HG02642 (cell line): ENCODE measurements around the gene OFD1.

Source experiments
- ATAC-seq: cut with Tn5 transposase; IDR thresholded peaks from one replicate; pipeline ENCODE4 v1.9.1; 2021; ENCODE audit warnings: mild to moderate bottlenecking; ENCODE audit not compliant: unreplicated experiment, poor library complexity

The OFD1 gene

DNA sequence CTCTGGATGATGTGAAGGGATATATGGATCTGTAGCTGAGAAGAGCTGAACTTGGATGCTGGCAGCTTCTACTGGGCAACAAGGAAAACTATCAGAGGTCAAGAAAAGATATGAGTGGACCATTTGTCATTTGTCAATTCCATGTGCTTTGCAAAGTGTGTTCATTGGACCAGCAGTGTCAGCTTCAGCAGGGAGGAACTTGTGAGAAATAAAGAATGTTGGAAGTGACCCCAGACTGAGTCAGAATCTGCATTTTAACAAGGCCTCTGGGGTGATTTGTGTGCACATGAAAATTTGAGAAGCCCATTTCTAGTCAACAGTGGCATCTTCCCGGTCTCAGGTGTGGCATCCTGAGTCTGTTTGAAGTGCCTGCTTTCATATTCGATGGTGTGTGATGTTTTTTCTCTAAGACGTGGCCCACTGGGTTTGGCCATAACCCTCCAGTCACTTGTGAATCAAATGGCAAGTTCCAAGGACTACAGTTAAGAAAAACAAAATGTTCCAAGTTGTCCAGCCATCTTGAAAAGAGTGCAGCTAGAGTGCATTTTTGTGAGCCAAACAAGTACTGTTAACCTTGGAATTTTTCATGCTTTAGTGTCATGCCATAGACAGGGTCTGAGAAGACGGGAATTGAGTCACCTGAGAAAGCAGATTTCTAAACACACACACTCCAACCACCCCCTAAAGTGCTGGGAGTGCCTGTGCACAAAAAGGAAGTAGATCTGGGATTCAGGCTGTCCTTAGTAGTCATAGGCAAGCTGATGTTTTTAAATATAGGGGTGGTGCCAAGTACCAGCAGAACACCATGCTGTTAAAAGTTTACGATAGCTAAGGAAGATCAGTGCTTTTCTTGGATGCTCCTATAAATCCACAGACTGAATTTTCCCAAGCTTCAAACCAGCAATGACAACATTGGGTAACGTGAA lies 55.9 kb downstream of the OFD1 start:
- ATAC-seq, result no peak

DNA sequence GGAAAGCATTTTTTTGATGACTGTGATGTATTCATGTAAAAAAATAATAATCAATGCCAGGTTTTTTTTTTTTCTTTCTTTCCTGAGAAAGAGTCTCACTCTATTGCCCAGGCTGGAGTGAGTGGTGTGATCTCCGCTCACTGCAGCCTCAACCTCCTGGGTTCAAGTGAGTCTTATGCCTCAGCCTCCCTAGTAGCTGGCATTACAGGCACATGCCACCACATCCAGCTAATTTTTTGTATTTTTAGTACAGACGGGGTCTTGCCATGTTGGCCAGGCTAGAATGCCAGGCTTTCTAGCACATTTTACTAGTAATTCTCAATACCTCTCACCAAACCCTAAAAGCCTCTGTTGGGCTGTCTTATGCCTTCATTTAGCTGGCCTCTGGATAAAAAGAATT lies 56.6 kb downstream of the OFD1 start:
- ATAC-seq, result no peak

DNA sequence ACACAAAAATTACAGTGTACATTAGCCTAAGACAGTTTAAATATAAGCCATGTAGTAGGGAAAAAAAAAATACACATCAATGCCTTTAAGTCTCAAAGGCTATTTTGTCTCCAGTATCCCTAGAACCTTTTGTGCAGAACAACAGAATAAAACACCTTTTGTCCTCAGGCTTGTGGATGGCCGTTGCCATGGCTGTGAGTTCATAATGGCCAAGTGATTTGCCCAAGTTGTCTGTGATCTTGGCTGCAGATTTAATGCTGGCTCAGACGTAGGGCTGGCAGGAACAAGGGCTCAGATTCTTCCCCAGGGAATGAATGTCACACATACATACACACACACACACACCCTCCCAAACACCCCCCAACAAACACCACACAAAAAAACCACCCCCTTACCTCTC lies 57.0 kb downstream of the OFD1 start:
- ATAC-seq, result no peak

DNA sequence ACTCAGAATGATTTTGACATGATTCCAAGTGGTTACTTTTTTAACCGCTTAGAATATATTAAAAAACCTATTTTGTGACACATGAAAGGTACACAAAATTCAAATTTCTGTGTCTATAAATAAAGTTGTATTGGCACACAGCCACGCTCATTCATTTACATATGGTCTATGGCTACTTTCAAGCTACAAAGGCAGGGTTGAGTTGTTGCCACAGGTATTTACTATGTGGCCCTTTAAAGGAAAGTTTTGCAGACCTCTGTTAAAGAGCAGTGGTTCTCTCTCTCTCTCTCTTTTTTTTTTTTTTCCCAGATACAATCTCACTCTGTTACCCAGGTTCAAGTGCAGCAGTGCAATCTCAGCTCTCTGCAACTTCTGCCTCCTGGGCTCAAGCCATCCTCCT lies 59.3 kb downstream of the OFD1 start:
- ATAC-seq, result no peak

DNA sequence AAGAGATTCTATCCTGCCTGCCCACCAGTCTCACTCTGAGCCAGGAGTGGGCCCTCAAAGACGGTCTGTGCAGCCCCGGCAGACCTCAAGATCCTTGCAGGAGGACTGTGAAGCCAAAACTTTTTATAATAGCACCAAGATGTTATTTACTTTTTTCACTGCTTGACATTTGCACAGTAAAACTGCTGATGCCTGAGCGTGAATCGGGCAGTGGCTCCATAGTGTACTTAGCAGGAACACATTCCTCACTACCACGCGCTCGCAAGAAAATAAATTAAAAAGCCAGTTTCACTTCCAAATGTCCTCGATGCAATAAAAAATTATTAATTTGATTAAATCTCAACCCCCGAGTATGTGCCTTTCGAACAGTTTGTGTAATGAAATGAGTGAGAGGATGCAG lies 59.9 kb downstream of the OFD1 start:
- ATAC-seq, result no peak

DNA sequence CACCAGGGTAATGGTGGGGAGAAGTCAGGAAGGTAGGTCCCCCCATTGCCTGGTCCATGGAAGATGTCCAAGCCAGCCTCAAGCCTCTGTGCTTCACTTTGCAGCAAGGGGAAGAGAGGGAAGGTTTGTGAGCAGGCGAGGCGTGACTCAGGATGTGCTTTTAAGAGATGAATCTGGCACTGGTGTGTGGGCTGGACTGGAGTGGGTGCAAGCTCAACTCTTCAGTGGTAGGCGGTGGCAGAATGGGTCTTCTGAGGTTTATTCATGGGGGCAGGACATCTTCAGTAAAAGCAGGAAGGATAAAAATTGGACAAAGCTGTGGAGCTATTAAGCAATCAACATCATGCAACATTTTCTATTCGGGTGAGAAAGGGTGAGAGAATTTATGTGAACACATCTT lies 63.0 kb downstream of the OFD1 start:
- no peak for ATAC-seq

DNA sequence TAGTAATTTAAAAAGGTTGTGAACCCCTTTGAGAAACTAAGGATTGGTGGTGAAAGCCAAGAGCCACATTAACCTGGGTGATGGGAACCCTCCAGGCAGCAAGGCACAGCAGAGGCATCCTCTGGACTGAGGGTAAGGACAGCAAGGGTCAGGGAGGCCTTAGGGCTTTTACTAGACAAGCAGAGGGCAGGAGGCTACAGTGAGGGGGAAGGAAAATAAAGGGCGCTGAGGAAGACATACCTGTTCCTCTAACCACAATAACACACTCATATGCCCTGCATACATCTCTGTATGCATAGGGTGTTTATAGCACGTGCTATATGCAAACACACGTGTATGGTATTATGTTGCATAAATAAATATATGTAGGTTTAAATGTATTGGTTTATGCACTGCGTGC lies 63.6 kb downstream of the OFD1 start:
- no peak for ATAC-seq

DNA sequence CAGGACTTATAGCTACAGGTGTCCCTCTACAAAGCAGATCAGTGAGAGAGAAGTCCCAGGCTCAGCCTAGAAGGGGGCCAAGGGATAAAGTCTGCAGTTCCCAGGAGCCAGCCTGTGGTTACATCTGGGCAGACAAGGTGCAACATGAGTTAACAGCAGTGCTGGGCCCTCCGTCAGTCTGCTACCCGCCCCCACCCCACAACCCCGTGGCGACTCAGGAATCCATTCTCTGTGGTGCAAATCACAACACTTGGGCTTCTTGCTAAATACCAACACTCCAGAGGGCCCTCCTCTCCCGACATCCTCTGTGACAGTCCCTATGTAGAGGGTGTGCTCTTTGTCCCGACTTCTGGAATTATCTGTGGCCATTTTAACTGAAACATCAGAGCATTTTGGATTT lies 68.6 kb downstream of the OFD1 start:
- ATAC-seq, result no peak

DNA sequence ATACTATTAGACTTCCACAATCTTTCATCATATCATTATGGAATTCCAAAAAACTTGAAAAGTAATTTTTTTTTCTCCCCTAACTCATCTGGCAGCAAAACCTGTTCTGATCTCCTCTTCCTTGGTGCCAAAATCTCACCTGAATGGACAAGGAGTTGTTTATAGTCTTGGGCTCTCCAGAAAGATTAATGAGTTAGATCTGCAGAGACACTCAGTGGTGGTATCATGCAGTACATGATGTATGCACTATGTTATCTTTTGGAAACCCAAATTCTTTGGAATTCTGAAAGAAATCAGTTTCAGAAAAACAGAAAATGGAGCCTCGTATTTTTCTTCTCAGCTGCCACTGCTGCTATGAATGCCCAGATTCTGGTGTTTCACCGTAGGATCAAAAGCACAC lies 70.7 kb downstream of the OFD1 start:
- no peak for ATAC-seq

DNA sequence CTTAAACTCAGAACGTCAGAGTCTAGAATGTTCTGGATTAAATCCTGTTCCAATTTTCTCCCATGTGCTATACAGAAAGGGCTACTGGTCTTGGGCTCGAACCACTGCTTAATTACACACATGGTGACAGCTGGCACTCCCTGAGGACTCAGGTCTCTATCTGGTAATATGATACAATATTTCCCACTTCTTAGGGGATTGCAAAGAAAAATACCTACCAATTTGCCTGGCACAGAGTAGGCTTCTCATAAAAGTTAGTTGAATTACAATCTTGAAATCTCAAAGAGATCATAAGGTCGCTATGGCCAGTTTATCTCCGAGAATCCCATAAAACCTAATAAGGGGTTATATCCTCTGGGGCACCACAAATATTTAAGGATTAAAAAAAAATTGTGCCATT lies 73.7 kb downstream of the OFD1 start:
- ATAC-seq, result no peak

DNA sequence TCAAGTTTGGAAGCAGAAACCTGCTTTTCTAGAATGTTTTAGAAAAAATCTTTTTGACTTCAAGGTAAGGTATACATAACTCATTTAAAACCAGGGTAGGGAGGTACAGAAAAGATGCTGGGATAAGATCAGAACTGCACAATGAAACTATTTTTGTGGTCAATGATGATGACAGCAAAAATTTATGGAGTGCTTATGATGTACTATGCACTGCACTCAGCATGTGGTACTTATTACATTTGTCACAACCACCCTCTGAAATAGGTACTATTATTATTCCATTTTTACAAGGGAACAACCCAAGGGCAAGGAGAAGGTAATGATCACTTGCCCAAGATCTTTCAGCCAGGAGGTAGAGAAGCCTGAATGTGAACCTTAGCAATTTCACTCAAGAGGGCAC lies 74.3 kb downstream of the OFD1 start:
- ATAC-seq, result no peak

DNA sequence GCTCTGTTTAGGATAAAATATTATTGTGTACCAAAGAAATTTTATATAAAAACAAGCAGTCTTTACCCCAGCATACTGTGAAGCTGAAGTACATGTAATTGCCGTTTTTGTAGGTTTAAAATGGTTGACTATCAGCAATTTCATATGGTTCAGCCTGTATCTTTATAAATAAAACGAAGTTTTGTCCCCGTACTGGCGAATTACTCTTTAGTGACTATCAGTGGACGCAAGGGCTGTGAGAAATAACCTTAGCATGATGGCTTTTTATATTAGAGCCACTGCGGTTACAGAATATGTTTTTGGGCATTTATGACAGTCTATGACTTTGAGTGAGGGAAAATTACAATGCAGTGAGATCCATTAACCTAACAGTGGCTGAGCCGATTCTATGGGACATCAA lies 81.1 kb downstream of the OFD1 start:
- no peak for ATAC-seq

DNA sequence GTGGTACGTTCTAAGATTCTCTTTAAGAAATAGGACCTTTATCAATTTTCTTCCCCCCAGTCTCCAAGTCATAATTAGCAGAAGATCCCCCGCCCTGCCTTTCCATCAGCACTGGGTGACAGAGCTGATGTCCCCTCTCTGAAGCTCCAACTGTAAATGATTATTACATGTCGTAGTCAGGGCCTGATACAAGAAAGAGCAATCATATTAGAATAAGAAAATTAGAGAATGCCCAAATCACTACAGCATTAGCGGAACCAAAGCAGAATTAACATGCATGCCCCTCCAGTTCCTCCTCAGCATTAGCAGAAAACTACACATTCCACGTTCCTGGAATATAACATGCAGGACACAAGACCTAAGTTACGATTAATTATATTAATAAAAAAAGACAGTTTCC lies 81.6 kb downstream of the OFD1 start:
- no peak for ATAC-seq

DNA sequence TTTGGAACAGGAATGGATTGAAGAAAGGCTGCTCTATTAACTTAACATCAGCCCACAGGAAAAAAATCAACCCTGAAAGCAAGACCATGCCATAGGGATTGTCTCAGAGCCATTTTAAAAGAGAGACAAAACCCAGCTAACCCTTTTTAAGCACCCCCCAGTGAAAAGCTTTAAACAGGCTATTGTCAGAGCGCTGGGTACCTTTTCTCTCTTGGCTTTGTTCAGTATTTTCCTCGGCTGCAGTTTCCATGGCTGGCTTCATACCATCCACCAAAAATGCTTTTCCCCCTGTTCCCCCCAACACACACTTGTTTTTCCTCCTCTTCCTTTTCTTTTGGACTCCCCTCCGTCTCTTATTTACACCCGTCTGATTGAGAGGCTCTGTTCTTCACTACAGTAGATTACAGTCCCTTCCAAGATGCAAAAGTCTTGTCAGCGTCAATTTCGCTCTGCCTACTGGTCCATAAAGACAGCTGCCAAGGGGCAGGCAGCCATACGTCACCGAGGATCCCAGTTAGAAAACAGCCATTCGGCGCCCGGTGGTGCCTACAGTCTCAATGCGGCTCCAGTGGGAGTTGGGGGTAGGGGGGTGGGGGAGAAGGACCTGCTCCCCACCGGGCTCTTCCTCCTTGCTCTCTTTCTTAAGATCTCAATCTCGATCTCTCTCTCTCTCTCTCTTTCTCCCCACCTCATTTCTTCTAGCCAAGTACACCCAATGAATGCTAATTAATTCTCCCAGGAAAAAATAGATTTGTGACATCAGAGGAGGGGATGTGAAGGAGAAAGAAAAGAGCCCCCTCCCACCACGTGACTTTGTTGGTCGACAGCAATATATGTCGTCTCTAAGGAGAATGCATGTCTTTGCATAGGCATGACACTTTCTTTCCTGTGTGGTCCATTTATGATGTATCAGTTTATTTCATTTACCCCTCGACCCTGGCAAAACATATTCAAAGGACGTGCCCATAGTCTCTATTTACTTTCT lies 82.4 kb downstream of the OFD1 start, which contains the start of gene GPM6B:
TSS of gene GPM6B (minus strand) at position 451 of the 985 bp plus-strand sequence. CDS start at position 262, 189 bp downstream.
- no peak for ATAC-seq
